ENCODE measurements around the gene SYNRG. TPM values are rescaled to one million over a fixed set of nuclear protein-coding genes. Genes with fewer than 3 reads are reported as not detected.

The SYNRG gene
- 8.9 and 12.0 TPM in 2 replicates for polyA plus RNA-seq (2012; rRNA removed)
- 10.0 and 10.2 TPM in 2 replicates for polyA plus RNA-seq (2012; cell fraction: cytosol; rRNA removed)
- 15.1 and 22.2 TPM in 2 replicates for polyA plus RNA-seq (2012; cell fraction: nucleus; rRNA removed)

- ChIA-PET POLR2A (interaction anchor here (0.6 to 0.9 kb wide), 3 partner anchors 34 to 1800 kb away, joined by 3 to 6 read pairs (median 5); partner anchors contain the start of genes DDX52 and TAF15), CTCF (interaction anchor here (0.6 to 3.4 kb wide), 19 partner anchors 10 to 882 kb away, joined by 3 to 14 read pairs (median 4); no protein-coding TSS in a partner anchor)
- peaks cover 0 to 10% of the 10 kb centered on the region in 2 experiments; a peak in 3 of 4 replicates for H3K4me1 ChIP-seq (ENCODE audit: control insufficient read depth in 1 of 2, insufficient read depth in 2 of 2, low read depth in 1 of 2, low read length in 1 of 2)
- peak within 1 kb of the TSS; percentile 74 for H3K4me2 ChIP-seq
- H3K27ac ChIP-seq (ENCODE audit: low read depth in 2 of 2, low read length in 1 of 2), result peak within 1 kb of the TSS; percentile 87 to 97
- no peaks in the 10 kb centered on the region for H3K9me3 ChIP-seq
- no peaks in the 10 kb centered on the region for H3K27me3 ChIP-seq (ENCODE audit: insufficient read depth)
- H3K79me2 ChIP-seq (ENCODE audit: insufficient read depth), result peaks cover 46% of the 10 kb centered on the region
- H3K36me3 ChIP-seq (replicated peaks in 1 of 2; ENCODE audit: control insufficient read depth in 1 of 2, insufficient read depth in 2 of 2, low read length in 1 of 2), result peaks cover 28 to 41% of the 10 kb centered on the region in 2 experiments
- no peaks in the 10 kb centered on the region for H4K20me1 ChIP-seq (ENCODE audit: insufficient read depth)
- H3F3A ChIP-seq (replicated peaks; ENCODE audit: insufficient read depth), result peaks cover 25% of the 10 kb centered on the region
- H2AFZ ChIP-seq (ENCODE audit: low read depth), result peak within 1 kb of the TSS; percentile 72
- H3K9ac ChIP-seq, result peak within 1 kb of the TSS; percentile 93
- peak; percentile 99 for DNase-seq
- H3K4me3 ChIP-seq (ENCODE audit: low read depth in 2 of 2, low read length in 1 of 2), result peak within 1 kb of the TSS; percentile 86 to 90
- WGBS (ENCODE audit: low lambda C conversion rate), result 6% methylated on average over 11 of the region's 60 CpGs
- H3K9me2 ChIP-seq, result no peaks in the 10 kb centered on the region
- TF ChIP-seq CTCF (IDR thresholded peaks at IDR 0.05), result peak; percentile 32
- peak; percentile 80 for TF ChIP-seq PBX3 (IDR thresholded peaks at IDR 0.05)
- TF ChIP-seq ZBTB33 (IDR thresholded peaks at IDR 0.05; ENCODE audit: borderline replicate concordance, low read depth), result peak; percentile 62
- TF ChIP-seq RAD21 (IDR thresholded peaks at IDR 0.05; ENCODE audit: low read length), result peak; percentile 46
- TF ChIP-seq RXRA (IDR thresholded peaks at IDR 0.05; ENCODE audit: borderline replicate concordance, low read depth), result no peak
- peak; percentile 76 for TF ChIP-seq NFIC (IDR thresholded peaks at IDR 0.05; ENCODE audit: borderline replicate concordance)
- peak; percentile 78 for TF ChIP-seq POLR2AphosphoS5 (IDR thresholded peaks at IDR 0.05; ENCODE audit: low read depth, low read length)
- peak; percentile 98 for TF ChIP-seq USF2 (IDR thresholded peaks at IDR 0.05; ENCODE audit: borderline replicate concordance, low read depth, low read length)
- TF ChIP-seq MXI1 (IDR thresholded peaks at IDR 0.05; ENCODE audit: low read depth, low read length), result peak; percentile 87
- peak; percentile 72 for TF ChIP-seq MAX (IDR thresholded peaks at IDR 0.05; ENCODE audit: low read depth)
- no peak for TF ChIP-seq TEAD4 (IDR thresholded peaks at IDR 0.05; ENCODE audit: borderline replicate concordance, insufficient read depth)
- no peak for TF ChIP-seq MEF2A (IDR thresholded peaks at IDR 0.05; ENCODE audit: borderline replicate concordance, low read depth)
- TF ChIP-seq GATA2 (CRISPR knock-in tag; IDR thresholded peaks at IDR 0.05), result peak; percentile 84
- peak; percentile 77 for TF ChIP-seq FOSL2 (IDR thresholded peaks at IDR 0.05; ENCODE audit: borderline replicate concordance, low read depth)
- TF ChIP-seq FOXJ3 (CRISPR knock-in tag; IDR thresholded peaks at IDR 0.05), result no peak
- peak; percentile 99 for TF ChIP-seq USF1 (IDR thresholded peaks at IDR 0.05; ENCODE audit: borderline replicate concordance, low read depth)
- TF ChIP-seq ELF1 (IDR thresholded peaks at IDR 0.05), result peak; percentile 81
- TF ChIP-seq SIN3A (IDR thresholded peaks at IDR 0.05; ENCODE audit: borderline replicate concordance, low read depth, low read length), result peak; percentile 86; the same call in 1 of the 2 replicates
- 0 out of 2 replicates have a peak, but pooled peaks have one; percentile 46 for TF ChIP-seq REST (IDR thresholded peaks at IDR 0.05; ENCODE audit: low read depth, low read length)
Observed at GRCh38 chr17:37609170-37610040, at the start of gene SYNRG. Gene SYNRG, minus strand, starts transcription at chr17:37609418. Its CDS starts 63 bp downstream, at chr17:37609355.

Measured in SK-N-SH (cell line).